GM06990 (cell line): ENCODE measurements around the gene NT5C2.

Source experiments
- DNase-seq: peaks from one replicate; pipeline ENCODE4 v3.0.0-alpha.2; 2011; ENCODE audit not compliant: insufficient read length; ENCODE audit errors: extremely low read depth
- H3K27me3 ChIP-seq: replicated peaks from 2 replicates; pipeline ENCODE4 v1.6.0; 2011; ENCODE audit warnings: low read length; ENCODE audit not compliant: control insufficient read depth, insufficient read depth
- H3K36me3 ChIP-seq: 2 replicates; pipeline ENCODE4 v1.5.1; 2011; ENCODE audit warnings: low read length; ENCODE audit not compliant: control insufficient read depth, insufficient read depth
- H3K4me3 ChIP-seq: replicated peaks from 2 replicates; pipeline ENCODE4 v1.5.1; 2011; ENCODE audit warnings: low read depth, mild to moderate bottlenecking, control low read depth, low read length
- TF ChIP-seq, protein P1 (sequence below): IDR thresholded peaks from 2 replicates; pipeline ENCODE4 v1.5.1; 2011; ENCODE audit warnings: low read length, control low read depth, mild to moderate bottlenecking, inconsistent platforms; ENCODE audit not compliant: insufficient read depth, poor library complexity, severe bottlenecking

The NT5C2 gene

DNA sequence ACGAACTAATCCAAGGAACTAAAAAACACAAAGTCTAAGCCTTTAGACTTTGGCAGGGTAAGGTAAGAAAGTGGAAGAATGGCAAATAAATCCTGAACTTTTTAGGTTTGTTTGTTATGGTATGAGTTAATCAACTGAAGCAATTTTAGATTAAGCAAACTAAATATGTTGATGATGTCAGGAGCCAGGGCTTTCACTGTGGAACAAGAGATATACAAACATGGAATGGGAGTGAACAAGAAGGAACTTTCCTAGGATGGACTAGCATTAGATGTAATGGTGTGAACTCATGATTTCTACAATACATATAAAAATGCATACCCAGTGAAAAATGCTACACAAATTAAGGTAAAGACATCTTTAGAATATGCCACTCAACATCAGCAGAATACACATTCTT lies 35.8 kb downstream of the NT5C2 start:
- TF ChIP-seq, protein P1, sequence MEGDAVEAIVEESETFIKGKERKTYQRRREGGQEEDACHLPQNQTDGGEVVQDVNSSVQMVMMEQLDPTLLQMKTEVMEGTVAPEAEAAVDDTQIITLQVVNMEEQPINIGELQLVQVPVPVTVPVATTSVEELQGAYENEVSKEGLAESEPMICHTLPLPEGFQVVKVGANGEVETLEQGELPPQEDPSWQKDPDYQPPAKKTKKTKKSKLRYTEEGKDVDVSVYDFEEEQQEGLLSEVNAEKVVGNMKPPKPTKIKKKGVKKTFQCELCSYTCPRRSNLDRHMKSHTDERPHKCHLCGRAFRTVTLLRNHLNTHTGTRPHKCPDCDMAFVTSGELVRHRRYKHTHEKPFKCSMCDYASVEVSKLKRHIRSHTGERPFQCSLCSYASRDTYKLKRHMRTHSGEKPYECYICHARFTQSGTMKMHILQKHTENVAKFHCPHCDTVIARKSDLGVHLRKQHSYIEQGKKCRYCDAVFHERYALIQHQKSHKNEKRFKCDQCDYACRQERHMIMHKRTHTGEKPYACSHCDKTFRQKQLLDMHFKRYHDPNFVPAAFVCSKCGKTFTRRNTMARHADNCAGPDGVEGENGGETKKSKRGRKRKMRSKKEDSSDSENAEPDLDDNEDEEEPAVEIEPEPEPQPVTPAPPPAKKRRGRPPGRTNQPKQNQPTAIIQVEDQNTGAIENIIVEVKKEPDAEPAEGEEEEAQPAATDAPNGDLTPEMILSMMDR: no peak
- Histone ChIP-seq H3K36me3 (no peaks in the 10 kb centered on the region; the same call in none of the 2 replicates), H3K27me3 (no peaks in the 10 kb centered on the region), H3K4me3 (no peak overlapping the region)
- DNase-seq: no peak

DNA sequence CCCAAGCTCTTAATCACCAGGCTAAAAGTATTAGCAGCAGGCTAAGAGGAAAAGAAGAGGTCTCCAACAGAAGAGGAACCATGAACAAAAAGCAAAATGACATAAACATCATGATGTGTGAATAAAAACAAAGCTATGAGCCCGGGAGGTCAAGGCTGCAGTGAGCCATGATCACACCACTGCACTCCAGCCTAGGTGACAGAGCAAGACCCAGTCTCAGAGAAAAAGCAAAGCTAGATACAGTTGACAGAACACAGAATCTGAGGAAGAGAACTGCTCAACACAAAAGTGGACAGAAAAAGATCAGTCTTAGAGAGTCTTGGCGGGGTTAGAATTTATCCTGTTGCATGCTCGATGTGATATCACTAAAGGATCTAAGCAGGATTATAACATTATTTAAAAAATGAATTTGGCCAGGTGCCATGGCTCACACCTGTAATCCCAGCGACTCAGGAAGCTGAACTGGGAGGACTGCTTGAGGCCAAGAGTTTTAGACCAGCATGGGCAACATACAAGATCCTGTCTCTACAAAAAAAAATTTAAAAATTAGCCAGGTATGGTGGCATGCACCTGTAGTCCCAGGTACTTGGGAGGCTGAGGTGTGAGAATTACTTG lies 37.5 kb downstream of the NT5C2 start:
- H3K36me3 ChIP-seq: no peaks in the 10 kb centered on the region; the same call in none of the 2 replicates
- no peak overlapping the region for H3K4me3 ChIP-seq
- TF ChIP-seq, protein P1: no peak
- no peaks in the 10 kb centered on the region for H3K27me3 ChIP-seq
- no peak for DNase-seq

GRCh38 chr10:103154521-103155299 lies 38.4 kb downstream of the NT5C2 start:
- no peaks in the 10 kb centered on the region; the same call in none of the 2 replicates for H3K36me3 ChIP-seq
- H3K4me3 ChIP-seq: no peak overlapping the region

GRCh38 chr10:103153302-103154197 lies 39.5 kb downstream of the NT5C2 start:
- no peaks in the 10 kb centered on the region for H3K27me3 ChIP-seq
- H3K4me3 ChIP-seq: no peak overlapping the region
- no peak for DNase-seq
- TF ChIP-seq, protein P1: no peak
- H3K36me3 ChIP-seq: no peaks in the 10 kb centered on the region; the same call in none of the 2 replicates

More at GRCh38 chr10:103154521-103155299, 38.4 kb downstream of the NT5C2 start:
- DNase-seq: no peak
- TF ChIP-seq, protein P1: no peak
- no peaks in the 10 kb centered on the region for H3K27me3 ChIP-seq

DNA sequence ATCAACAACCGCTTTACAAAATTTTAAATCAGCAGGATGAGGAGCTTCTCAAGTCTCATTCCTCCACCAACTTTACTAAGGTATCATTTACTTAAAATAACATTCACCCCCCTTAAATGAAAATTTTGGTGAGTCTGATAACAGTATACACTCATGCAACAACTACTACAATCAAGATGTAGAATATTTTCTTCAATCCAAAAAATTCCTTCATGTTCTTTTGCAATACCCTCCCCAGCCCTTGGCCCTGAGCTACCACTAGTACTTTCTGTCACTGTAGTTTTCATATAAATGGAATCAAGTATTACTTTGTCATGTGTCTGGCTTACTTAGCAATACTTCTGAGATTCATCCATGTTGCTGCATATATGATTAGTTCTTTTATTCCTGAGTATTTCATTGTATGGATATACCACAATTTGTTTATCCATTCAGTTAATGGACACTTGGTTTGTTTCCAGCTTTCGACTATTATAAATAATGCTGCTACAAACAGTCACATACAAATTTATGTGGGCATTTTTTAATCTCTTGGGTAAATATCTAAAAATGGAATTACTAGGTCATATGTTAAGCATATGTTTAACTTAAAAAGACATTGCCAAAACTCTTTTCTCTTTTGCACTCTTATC lies 43.0 kb downstream of the NT5C2 start:
- TF ChIP-seq, protein P1: no peak
- DNase-seq: no peak
- H3K27me3 ChIP-seq: no peaks in the 10 kb centered on the region
- no peak overlapping the region for H3K4me3 ChIP-seq
- H3K36me3 ChIP-seq: no peaks in the 10 kb centered on the region
